Measurements from ENCODE around the gene DNAH2. TPM values are rescaled to one million over a fixed set of nuclear protein-coding genes. Genes with fewer than 3 reads are reported as not detected.
A peak's percentile ranks its signal among the peaks of the same experiment; 100 is the strongest.

Gene DNAH2
- total RNA-seq, 1 donor from 2014 or later, result 0.16 TPM

GRCh38 chr17:7697828-7698588 is 19.5 kb upstream of the DNAH2 start:
- intact Hi-C loops (cut with DNase I), result no loop called here
- no peak for DNase-seq (ENCODE audit: low spot score)

- intact Hi-C loops (cut with DNase I), result no loop called here
- no peak for DNase-seq (ENCODE audit: low spot score)
Measured at GRCh38 chr17:7700510-7700909, 17.0 kb upstream of the DNAH2 start.

- intact Hi-C loops (cut with DNase I), result no loop called here
- no peak for DNase-seq (ENCODE audit: low spot score)
Measured at GRCh38 chr17:7701681-7702080, 15.9 kb upstream of the DNAH2 start.

GRCh38 chr17:7702776-7703175 is 14.8 kb upstream of the DNAH2 start:
- intact Hi-C loops (cut with DNase I), result no loop called here

GRCh38 chr17:7703584-7704479 is 13.7 kb upstream of the DNAH2 start:
- intact Hi-C loops (cut with DNase I), result no loop called here
- DNase-seq (ENCODE audit: low spot score), result no peak

More at GRCh38 chr17:7702776-7703175, 14.8 kb upstream of the DNAH2 start:
- no peak for DNase-seq (ENCODE audit: low spot score)

GRCh38 chr17:7704601-7705268 is 12.8 kb upstream of the DNAH2 start, which contains the start of gene EFNB3:
TSS of gene EFNB3 (plus strand) at chr17:7705202. CDS start at chr17:7705599, 397 bp downstream.
- intact Hi-C loops (cut with DNase I), result no loop called here
- no peak for DNase-seq (ENCODE audit: low spot score)

- intact Hi-C loops (cut with DNase I), result no loop called here
- DNase-seq (ENCODE audit: low spot score), result no peak
Measured at GRCh38 chr17:7705269-7706255, 12.0 kb upstream of the DNAH2 start.

GRCh38 chr17:7706631-7707354 is 10.8 kb upstream of the DNAH2 start:
- intact Hi-C loops (cut with DNase I), result no loop called here
- no peak for DNase-seq (ENCODE audit: low spot score)

GRCh38 chr17:7707446-7707845 is 10.1 kb upstream of the DNAH2 start:
- peak; percentile 33 for DNase-seq (ENCODE audit: low spot score)
- intact Hi-C loops (cut with DNase I), result no loop called here

- DNase-seq (ENCODE audit: low spot score), result no peak
- intact Hi-C loops (cut with DNase I), result no loop called here
Measured at GRCh38 chr17:7707858-7708750, 9.4 kb upstream of the DNAH2 start.

- intact Hi-C loops (cut with DNase I), result no loop called here
- no peak for DNase-seq (ENCODE audit: low spot score)
Measured at GRCh38 chr17:7709031-7709430, 8.5 kb upstream of the DNAH2 start.

- DNase-seq (ENCODE audit: low spot score), result no peak
- intact Hi-C loops (cut with DNase I), result no loop called here
Measured at GRCh38 chr17:7710301-7710700, 7.2 kb upstream of the DNAH2 start.

GRCh38 chr17:7711051-7711755 is 6.3 kb upstream of the DNAH2 start:
- intact Hi-C loops (cut with DNase I), result no loop called here
- no peak for DNase-seq (ENCODE audit: low spot score)

- no peak for DNase-seq (ENCODE audit: low spot score)
- intact Hi-C loops (cut with DNase I), result no loop called here
Measured at GRCh38 chr17:7712111-7712771, 5.3 kb upstream of the DNAH2 start.

GRCh38 chr17:7713782-7714181 is 3.8 kb upstream of the DNAH2 start:
- no peak for DNase-seq (ENCODE audit: low spot score)
- intact Hi-C loops (cut with DNase I), result no loop called here

Measured in cardiac septum (tissue), 1 donor.